Measurements from ENCODE around the gene ESYT3. TPM values are rescaled to one million over a fixed set of nuclear protein-coding genes. Genes with fewer than 3 reads are reported as not detected.

ESYT3 gene
- total RNA-seq, 1 experiment from 2014 or later = 0.44 TPM

GRCh38 chr3:138404121-138404520 is 30.3 kb upstream of the ESYT3 start:
- Mint-ChIP-seq H3K9me3 (ENCODE audit: unreplicated experiment) (peaks cover 7% of the 10 kb centered on the region), H3K27ac (ENCODE audit: low read depth, unreplicated experiment) (no peak overlapping the region), H3K36me3 (ENCODE audit: insufficient read depth, unreplicated experiment) (no peaks in the 10 kb centered on the region), H3K27me3 (ENCODE audit: insufficient read depth, unreplicated experiment) (no peaks in the 10 kb centered on the region), H3K4me3 (ENCODE audit: unreplicated experiment) (no peak overlapping the region), H3K4me1 (ENCODE audit: insufficient read depth, unreplicated experiment) (no peaks in the 10 kb centered on the region)
- CTCF ChIA-PET = interaction anchor here (13.8 kb wide), 1 partner anchor 14 kb away, joined by 130 read pairs; no protein-coding TSS in a partner anchor
- intact Hi-C loops (cut with micrococcal nuclease) = no loop called here
- POLR2A ChIA-PET = no interaction called here
- BruUV-seq (replicated peaks) = no TSS peak
- TF ChIP-seq CTCF (IDR thresholded peaks at IDR 0.05; ENCODE audit: unreplicated experiment) = no peak
- no peak for DNase-seq (ENCODE audit: unreplicated experiment)

- Mint-ChIP-seq H3K36me3 (ENCODE audit: insufficient read depth, unreplicated experiment) (no peaks in the 10 kb centered on the region), H3K4me3 (ENCODE audit: unreplicated experiment) (no peak overlapping the region), H3K27ac (ENCODE audit: low read depth, unreplicated experiment) (no peak overlapping the region), H3K27me3 (ENCODE audit: insufficient read depth, unreplicated experiment) (no peaks in the 10 kb centered on the region), H3K9me3 (ENCODE audit: unreplicated experiment) (peaks cover 7% of the 10 kb centered on the region), H3K4me1 (ENCODE audit: insufficient read depth, unreplicated experiment) (no peaks in the 10 kb centered on the region)
- POLR2A ChIA-PET = no interaction called here
- no peak for DNase-seq (ENCODE audit: unreplicated experiment)
- CTCF ChIA-PET = interaction anchor here (0.6 to 13.8 kb wide), 3 partner anchors 13 to 387 kb away, joined by 3 to 130 read pairs (median 4); no protein-coding TSS in a partner anchor
- intact Hi-C loops (cut with micrococcal nuclease) = no loop called here
- no TSS peak for BruUV-seq (replicated peaks)
- no peak for TF ChIP-seq CTCF (IDR thresholded peaks at IDR 0.05; ENCODE audit: unreplicated experiment)
These were observed 29.4 kb upstream of the ESYT3 start for GRCh38 chr3:138405001-138405400.

GRCh38 chr3:138405486-138405885 is 28.9 kb upstream of the ESYT3 start:
- H3K36me3 Mint-ChIP-seq (ENCODE audit: insufficient read depth, unreplicated experiment) = no peaks in the 10 kb centered on the region
- no TSS peak for BruUV-seq (replicated peaks)
- no peak overlapping the region for H3K4me3 Mint-ChIP-seq (ENCODE audit: unreplicated experiment)
- intact Hi-C loops (cut with micrococcal nuclease) = no loop called here
- peaks cover 7% of the 10 kb centered on the region for H3K9me3 Mint-ChIP-seq (ENCODE audit: unreplicated experiment)
- no peaks in the 10 kb centered on the region for H3K4me1 Mint-ChIP-seq (ENCODE audit: insufficient read depth, unreplicated experiment)
- DNase-seq (ENCODE audit: unreplicated experiment) = no peak
- CTCF ChIA-PET = interaction anchor here (0.6 to 13.8 kb wide), 4 partner anchors 9 to 386 kb away, joined by 3 to 130 read pairs (median 4); no protein-coding TSS in a partner anchor
- H3K27ac Mint-ChIP-seq (ENCODE audit: low read depth, unreplicated experiment) = no peak overlapping the region
- TF ChIP-seq CTCF (IDR thresholded peaks at IDR 0.05; ENCODE audit: unreplicated experiment) = no peak
- POLR2A ChIA-PET = no interaction called here
- no peaks in the 10 kb centered on the region for H3K27me3 Mint-ChIP-seq (ENCODE audit: insufficient read depth, unreplicated experiment)

- POLR2A ChIA-PET = no interaction called here
- BruUV-seq (replicated peaks) = no TSS peak
- H3K4me3 Mint-ChIP-seq (ENCODE audit: unreplicated experiment) = no peak overlapping the region
These were observed 27.8 kb upstream of the ESYT3 start for GRCh38 chr3:138406606-138407005.

More at GRCh38 chr3:138406606-138407005, 27.8 kb upstream of the ESYT3 start:
- no peak overlapping the region for H3K27ac Mint-ChIP-seq (ENCODE audit: low read depth, unreplicated experiment)
- no peaks in the 10 kb centered on the region for H3K27me3 Mint-ChIP-seq (ENCODE audit: insufficient read depth, unreplicated experiment)
- H3K4me1 Mint-ChIP-seq (ENCODE audit: insufficient read depth, unreplicated experiment) = no peaks in the 10 kb centered on the region
- H3K36me3 Mint-ChIP-seq (ENCODE audit: insufficient read depth, unreplicated experiment) = no peaks in the 10 kb centered on the region
- H3K9me3 Mint-ChIP-seq (ENCODE audit: unreplicated experiment) = peaks cover 7% of the 10 kb centered on the region
- no peak for DNase-seq (ENCODE audit: unreplicated experiment)
- intact Hi-C loops (cut with micrococcal nuclease) = no loop called here
- CTCF ChIA-PET = interaction anchor here (0.9 to 13.8 kb wide), 4 partner anchors 8 to 12 kb away, joined by 3 to 130 read pairs (median 3); no protein-coding TSS in a partner anchor
- no peak for TF ChIP-seq CTCF (IDR thresholded peaks at IDR 0.05; ENCODE audit: unreplicated experiment)
